Smooth muscle cell (in vitro differentiated cells): ENCODE measurements around the gene OLA1. TPM values are rescaled to one million over a fixed set of nuclear protein-coding genes. Genes with fewer than 3 reads are reported as not detected.

ENCODE experiments used
- DNase-seq: peaks from one replicate; lab custom pipeline; 2025; ENCODE audit not compliant: unreplicated experiment; lab: John Stamatoyannopoulos, UW
- H2AFZ ChIP-seq: fragments of 200-600 bp; sonication (generic); 2 replicates; pipeline ENCODE4 v1.6.0; 2016; ENCODE audit warnings: antibody characterized with exemption, low read depth, mild to moderate bottlenecking
- H3F3A ChIP-seq: fragments of 200-600 bp; sonication (generic); 2 replicates; pipeline ENCODE4 v1.6.0; 2017; ENCODE audit warnings: antibody characterized with exemption, low read depth
- H3K27ac ChIP-seq: fragments of 200-600 bp; sonication (generic); 2 replicates; pipeline ENCODE4 v1.5.1; 2016; ENCODE audit warnings: low read depth, mild to moderate bottlenecking
- H3K27me3 ChIP-seq: fragments of 200-600 bp; sonication (generic); 2 replicates; pipeline ENCODE4 v1.6.1; 2016; ENCODE audit warnings: low read depth, mild to moderate bottlenecking
- H3K36me3 ChIP-seq: fragments of 200-600 bp; sonication (generic); 2 replicates; pipeline ENCODE4 v1.5.1; 2016; ENCODE audit warnings: low read depth
- H3K4me1 ChIP-seq: fragments of 200-600 bp; sonication (generic); 2 replicates; pipeline ENCODE4 v1.5.1; 2016; ENCODE audit warnings: low read depth
- H3K4me2 ChIP-seq: fragments of 200-600 bp; sonication (generic); 2 replicates; pipeline ENCODE4 v1.6.0; 2016; ENCODE audit warnings: mild to moderate bottlenecking
- H3K4me3 ChIP-seq: fragments of 200-600 bp; sonication (generic); 2 replicates; pipeline ENCODE4 v1.5.1; 2016; ENCODE audit warnings: mild to moderate bottlenecking
- H3K79me2 ChIP-seq: fragments of 200-600 bp; sonication (generic); 2 replicates; pipeline ENCODE4 v1.6.0; 2016; ENCODE audit warnings: low read depth, mild to moderate bottlenecking
- H3K9ac ChIP-seq: fragments of 200-600 bp; sonication (generic); 2 replicates; pipeline ENCODE4 v1.6.0; 2016; ENCODE audit warnings: low read depth
- H3K9me3 ChIP-seq: fragments of 200-600 bp; sonication (generic); replicated peaks from 2 replicates; pipeline ENCODE4 v1.5.1; 2016; ENCODE audit warnings: low read depth
- H4K20me1 ChIP-seq: fragments of 200-600 bp; sonication (generic); 2 replicates; pipeline ENCODE4 v1.6.0; 2016; ENCODE audit warnings: low read depth
- CTCF ChIP-seq: fragments of 200-600 bp; sonication (generic); IDR thresholded peaks from 2 replicates; pipeline ENCODE4 v1.5.1; 2017; ENCODE audit warnings: borderline replicate concordance, mild to moderate bottlenecking, antibody characterized with exemption; ENCODE audit not compliant: insufficient read depth, poor library complexity, severe bottlenecking
- WGBS: methylation state at CpG from one replicate; pipeline ENCODE4 v1.1.7; 2016; ENCODE audit warnings: low lambda C conversion rate; 5-methylcytosine and 5-hydroxymethylcytosine counted together
- polyA plus RNA-seq: library from polyadenylated mRNA; unstranded; fragments of >200 nt; fragmentation: Nextera tagmentation; extraction: Ambion mirVana; gene quantifications from 2 replicates; pipeline ENCODE4 v1.2.1, GENCODE V29; 2016
- total RNA-seq: library from RNA; depleted of rRNA; stranded (reverse); fragments of >200 nt; gene quantifications from 2 replicates; pipeline ENCODE4 v1.2.3, GENCODE V29; 2014

OLA1 gene
- total and polyA plus RNA-seq, 2 experiments from 2014 or later, result 59.6 to 76.0 TPM

- H3K36me3 ChIP-seq, result peaks cover under 1% of the 10 kb centered on the region
- TF ChIP-seq CTCF, result no peak
These were observed 8.2 kb downstream of the OLA1 start for GRCh38 chr2:174240097-174240496.

GRCh38 chr2:174236429-174236828 lies 11.9 kb downstream of the OLA1 start:
- no peaks in the 10 kb centered on the region for H3K9me3 ChIP-seq
- no peak for TF ChIP-seq CTCF
- no peaks in the 10 kb centered on the region for H3K36me3 ChIP-seq
- no peak overlapping the region for H3K9ac ChIP-seq
- DNase-seq, result no peak
- no peak overlapping the region for H3K27ac ChIP-seq
- 95% methylated on average over 3 of the region's 3 CpGs for WGBS
- no peaks in the 10 kb centered on the region for H3K27me3 ChIP-seq
- no peak overlapping the region for H3K4me2 ChIP-seq
- peaks cover 14% of the 10 kb centered on the region for H3K4me1 ChIP-seq
- peaks cover 97% of the 10 kb centered on the region for H4K20me1 ChIP-seq
- no peak overlapping the region for H3K4me3 ChIP-seq
- H2AFZ ChIP-seq, result no peak overlapping the region
- H3K79me2 ChIP-seq, result peaks cover 90% of the 10 kb centered on the region
- H3F3A ChIP-seq, result peaks cover 9% of the 10 kb centered on the region

More at GRCh38 chr2:174240097-174240496, 8.2 kb downstream of the OLA1 start:
- no peak overlapping the region for H3K4me3 ChIP-seq
- H3K27me3 ChIP-seq, result no peaks in the 10 kb centered on the region
- H3F3A ChIP-seq, result peaks cover 9% of the 10 kb centered on the region
- H3K4me2 ChIP-seq, result no peak overlapping the region
- H4K20me1 ChIP-seq, result peaks cover 93% of the 10 kb centered on the region
- no peaks in the 10 kb centered on the region for H3K9me3 ChIP-seq
- peaks cover 88% of the 10 kb centered on the region for H3K79me2 ChIP-seq
- H2AFZ ChIP-seq, result no peak overlapping the region
- no peak overlapping the region for H3K9ac ChIP-seq
- peaks cover 14% of the 10 kb centered on the region for H3K4me1 ChIP-seq
- 100% methylated on average over 1 of the region's 1 CpG for WGBS
- H3K27ac ChIP-seq, result no peak overlapping the region
- DNase-seq, result no peak

GRCh38 chr2:174235680-174236079 lies 12.7 kb downstream of the OLA1 start:
- DNase-seq, result no peak

More at GRCh38 chr2:174235680-174236079, 12.7 kb downstream of the OLA1 start:
- peaks cover 14% of the 10 kb centered on the region for H3K4me1 ChIP-seq
- H3K36me3 ChIP-seq, result no peaks in the 10 kb centered on the region
- 88% methylated on average over 4 of the region's 4 CpGs for WGBS
- no peak overlapping the region for H2AFZ ChIP-seq
- H4K20me1 ChIP-seq, result peaks cover 97% of the 10 kb centered on the region
- H3K9me3 ChIP-seq, result no peaks in the 10 kb centered on the region
- no peak for TF ChIP-seq CTCF
- H3K4me2 ChIP-seq, result peak overlapping the region; percentile 21
- no peak overlapping the region for H3K9ac ChIP-seq
- H3K4me3 ChIP-seq, result no peak overlapping the region
- H3K27ac ChIP-seq, result no peak overlapping the region
- peaks cover 9% of the 10 kb centered on the region for H3F3A ChIP-seq
- peaks cover 92% of the 10 kb centered on the region for H3K79me2 ChIP-seq
- H3K27me3 ChIP-seq, result no peaks in the 10 kb centered on the region
